ENCODE measurements around the gene UBE2M. TPM values are rescaled to one million over a fixed set of nuclear protein-coding genes. Genes with fewer than 3 reads are reported as not detected.
"Not testable (repeated sequence)": the region's sequence is repeated elsewhere in the genome, so short reads cannot be mapped to it uniquely, and the experiment has no call there.

The UBE2M gene
- total RNA-seq (2014; rRNA removed; shearing (Covaris generic)) = 62.8 and 72.0 TPM in 2 replicates

- Histone ChIP-seq H3K4me3 (peak within 1 kb of the TSS; percentile 62), H3K36me3 (peaks cover 9% of the 10 kb centered on the region), H3K4me1 (peaks cover 3% of the 10 kb centered on the region; the same call in 1 of the 2 replicates), H3K9me3 (replicated peaks) (no peaks in the 10 kb centered on the region), H3K27ac (peak within 1 kb of the TSS; percentile 84), H3K27me3 (no peaks in the 10 kb centered on the region)
- peak; percentile 48 to 60 for DNase-seq
These were observed at the start of gene UBE2M for GRCh38 chr19:58558066-58558622. UBE2M (minus strand) TSS chr19:58558611; CDS start chr19:58558381, 230 bp downstream.

- not testable (repeated sequence) for H3K36me3 ChIP-seq; H3K27me3 ChIP-seq; H3K27ac ChIP-seq; DNase-seq; H3K4me1 ChIP-seq; H3K4me3 ChIP-seq; H3K9me3 ChIP-seq (replicated peaks)
These were observed 48.8 kb upstream of the UBE2M start for GRCh38 chr19:58607213-58607612.

- H3K4me3 ChIP-seq; H3K9me3 ChIP-seq (replicated peaks); H3K4me1 ChIP-seq; DNase-seq; H3K27ac ChIP-seq; H3K27me3 ChIP-seq; H3K36me3 ChIP-seq: not testable (repeated sequence)
These were observed 48.0 kb upstream of the UBE2M start for GRCh38 chr19:58606251-58606896.

DNA sequence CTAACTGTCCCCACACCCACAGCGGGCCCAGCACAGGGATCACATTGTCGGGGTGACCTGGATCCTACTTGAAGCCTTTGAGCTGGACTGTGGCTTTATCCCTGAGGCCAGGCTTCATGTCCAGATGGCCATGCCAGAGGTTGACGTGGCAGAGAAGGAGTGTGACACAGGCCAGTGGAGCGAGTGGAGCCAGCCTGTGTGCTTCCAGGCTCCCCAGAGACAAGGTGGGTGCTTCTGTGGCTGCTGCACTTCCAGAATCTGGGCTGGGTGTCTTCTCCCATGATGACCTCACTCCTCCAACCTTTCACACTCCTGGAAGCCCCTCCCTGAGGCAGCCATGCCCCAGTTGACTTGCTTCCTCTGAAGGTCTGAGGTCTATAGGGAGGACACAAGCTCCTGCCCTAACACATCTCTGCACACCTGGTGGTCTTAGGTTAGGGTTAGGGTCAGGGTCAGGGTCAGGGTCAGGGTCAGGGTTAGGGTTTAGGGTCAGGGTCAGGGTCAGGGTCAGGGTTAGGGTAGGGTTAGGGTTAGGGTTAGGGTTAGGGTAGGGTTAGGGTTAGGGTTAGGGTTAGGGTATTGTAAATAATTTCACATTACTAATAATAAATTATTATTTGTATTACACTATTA lies 27.8 kb upstream of the UBE2M start:
- H3K9me3 ChIP-seq (replicated peaks) = no peaks in the 10 kb centered on the region
- no peak overlapping the region for H3K4me3 ChIP-seq
- H3K27me3 ChIP-seq = no peaks in the 10 kb centered on the region
- H3K36me3 ChIP-seq = no peaks in the 10 kb centered on the region
- no peak overlapping the region for H3K27ac ChIP-seq
- H3K4me1 ChIP-seq = no peaks in the 10 kb centered on the region
- no peak for DNase-seq

DNA sequence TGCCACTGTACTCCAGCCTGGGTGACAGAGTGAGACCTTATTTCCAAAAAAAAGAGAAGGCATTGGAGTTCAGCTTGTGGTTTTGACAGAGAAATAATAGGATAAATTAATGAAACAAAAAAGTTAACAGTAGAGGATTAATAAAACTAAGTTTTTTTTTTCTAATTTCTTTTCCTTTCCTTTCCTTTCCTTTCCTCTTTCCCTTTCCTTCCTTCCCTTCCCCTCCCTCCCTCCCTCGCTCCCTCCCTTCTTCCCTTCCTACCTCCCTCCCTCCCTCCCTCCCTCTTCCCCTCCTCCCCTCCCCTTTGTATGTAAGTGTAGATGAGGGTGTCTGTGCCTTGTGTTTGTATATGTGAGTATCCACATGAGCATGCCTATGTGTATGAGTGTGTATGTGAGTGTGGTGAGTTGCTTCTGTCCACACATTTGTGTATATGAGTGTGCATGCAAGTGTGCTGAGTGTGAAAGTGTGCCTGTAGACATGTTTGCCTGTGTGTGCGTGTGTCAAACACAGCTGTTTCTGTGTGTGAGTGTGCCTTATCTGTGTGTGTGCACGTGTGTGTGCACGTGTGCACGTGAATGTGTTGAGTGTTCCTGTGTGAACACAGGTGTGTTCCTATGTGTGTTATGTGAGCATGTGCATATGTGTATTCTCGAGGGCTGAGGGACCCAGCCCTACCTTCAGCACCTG lies 27.2 kb upstream of the UBE2M start:
- Histone ChIP-seq H3K27ac (no peak overlapping the region), H3K36me3 (no peaks in the 10 kb centered on the region), H3K9me3 (replicated peaks) (no peaks in the 10 kb centered on the region), H3K4me1 (no peaks in the 10 kb centered on the region), H3K27me3 (no peaks in the 10 kb centered on the region), H3K4me3 (no peak overlapping the region)
- DNase-seq = no peak

DNA sequence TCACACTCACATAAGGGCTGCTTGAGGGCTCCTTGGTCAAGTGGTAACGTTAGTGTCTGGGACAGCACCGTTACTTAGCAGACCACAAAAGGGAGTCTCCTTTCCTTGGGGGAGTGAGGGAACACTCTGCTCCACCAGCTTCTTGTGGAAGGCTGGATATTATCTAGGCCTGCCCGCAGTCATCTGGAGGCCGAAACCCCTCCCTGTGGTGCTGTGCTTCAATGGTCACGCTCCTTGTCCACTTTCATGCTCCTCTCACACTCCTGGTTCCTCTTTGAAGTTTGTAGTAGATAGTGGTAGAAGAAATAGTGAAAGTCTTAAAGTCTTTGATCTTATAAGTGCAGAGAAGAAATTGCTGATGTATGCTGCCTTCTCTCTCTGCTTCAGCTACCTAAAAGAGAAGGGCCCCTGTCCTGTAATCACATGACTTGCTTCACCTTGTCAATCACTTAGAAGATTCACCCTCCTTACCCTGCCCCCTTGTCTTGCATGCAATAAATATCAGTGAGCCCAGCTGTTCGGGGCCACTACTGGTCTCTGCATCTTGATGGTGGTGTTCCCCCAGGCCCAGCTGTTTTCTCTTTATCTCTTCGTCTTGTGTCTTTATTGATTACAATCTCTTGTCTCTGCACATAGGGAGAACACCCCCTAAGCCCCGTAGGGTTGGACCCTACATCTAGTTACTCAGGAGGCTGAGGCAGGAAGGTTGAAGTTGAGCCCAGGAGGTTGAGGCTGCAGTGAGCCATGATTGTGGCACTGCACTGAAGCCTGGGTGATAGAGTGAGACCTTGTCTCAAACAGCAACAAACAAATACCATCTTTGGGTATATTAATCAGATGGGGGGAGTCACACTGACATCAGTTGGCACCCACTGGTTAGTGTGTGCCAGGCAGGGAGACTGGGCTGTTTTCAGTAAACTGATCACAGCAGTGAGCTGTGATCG lies 26.4 kb upstream of the UBE2M start:
- no peak for DNase-seq
- Histone ChIP-seq H3K4me1 (no peaks in the 10 kb centered on the region), H3K36me3 (no peaks in the 10 kb centered on the region), H3K4me3 (no peak overlapping the region), H3K27ac (no peak overlapping the region), H3K27me3 (no peaks in the 10 kb centered on the region), H3K9me3 (replicated peaks) (no peaks in the 10 kb centered on the region)

DNA sequence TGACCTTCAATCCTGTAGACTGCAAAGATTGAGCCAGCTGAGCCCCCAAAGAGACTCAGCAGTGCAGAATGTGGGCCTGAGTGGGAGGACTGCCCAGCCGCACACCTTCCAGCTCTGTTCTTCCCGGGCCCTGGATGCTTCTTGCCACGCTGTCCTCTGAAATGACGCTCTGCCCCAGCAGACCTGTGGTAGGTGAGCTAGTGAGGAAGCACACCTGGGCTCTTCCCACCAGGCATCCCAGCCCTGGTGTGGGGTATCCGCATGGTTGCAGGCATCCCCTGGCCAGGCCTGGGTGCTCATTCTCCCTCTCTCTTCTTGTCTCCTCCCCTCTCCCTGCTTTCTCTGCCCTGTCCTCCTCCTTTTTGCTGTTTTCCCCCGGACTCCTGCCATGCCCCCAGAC lies 24.6 kb upstream of the UBE2M start:
- DNase-seq = no peak
- Histone ChIP-seq H3K9me3 (replicated peaks) (no peaks in the 10 kb centered on the region), H3K27me3 (no peaks in the 10 kb centered on the region)

DNA sequence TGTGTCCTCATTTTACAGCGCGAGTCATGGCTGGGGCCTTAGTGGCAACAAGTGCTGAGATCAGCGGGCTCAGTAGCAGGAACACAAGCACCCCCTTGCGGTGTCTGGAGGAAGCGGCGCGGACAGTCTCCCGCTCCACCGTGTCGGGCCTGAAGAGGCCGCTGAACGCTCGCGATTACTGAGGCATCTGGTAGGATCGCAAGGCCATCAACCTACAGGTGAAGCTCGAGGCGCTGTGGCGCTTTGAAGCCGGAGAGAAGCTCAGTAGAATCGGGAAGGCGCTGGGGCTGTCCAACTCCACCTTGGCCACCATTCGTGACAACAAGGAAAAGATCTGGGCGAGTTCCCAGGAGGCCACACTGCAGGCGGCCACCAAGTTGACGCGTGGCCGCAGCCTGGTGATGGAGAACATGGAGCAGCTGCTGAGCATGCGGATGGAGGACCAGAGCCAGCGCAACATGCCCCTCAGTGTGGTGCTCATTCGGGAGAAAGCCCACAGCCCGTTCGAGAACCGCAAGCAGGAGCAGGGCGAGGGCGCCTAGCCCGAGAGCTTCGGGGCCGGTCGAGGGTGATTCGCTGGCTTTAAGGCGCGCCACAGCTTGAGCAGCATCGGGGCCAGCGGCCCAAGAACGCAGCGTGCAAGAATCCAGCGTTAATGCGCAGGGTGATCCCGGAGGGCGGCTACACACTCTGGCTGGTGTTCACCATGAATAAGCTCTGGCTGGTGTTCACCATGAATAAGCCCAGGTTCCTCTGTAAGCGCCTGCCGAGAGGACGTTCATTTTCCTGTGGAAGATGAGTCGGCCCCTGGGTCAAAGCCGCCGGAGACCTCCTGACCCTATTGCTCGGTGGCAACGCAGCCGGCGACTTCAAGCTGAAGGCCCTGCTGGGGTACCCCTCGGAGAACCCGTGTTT lies 23.1 kb upstream of the UBE2M start:
- Histone ChIP-seq H3K4me3 (no peak overlapping the region), H3K9me3 (replicated peaks) (no peaks in the 10 kb centered on the region), H3K36me3 (no peaks in the 10 kb centered on the region), H3K27ac (no peak overlapping the region), H3K27me3 (no peaks in the 10 kb centered on the region), H3K4me1 (no peaks in the 10 kb centered on the region)
- DNase-seq = no peak

More for the DNA sequence above, 24.6 kb upstream of the UBE2M start:
- Histone ChIP-seq H3K27ac (no peak overlapping the region), H3K4me3 (no peak overlapping the region), H3K36me3 (no peaks in the 10 kb centered on the region), H3K4me1 (no peaks in the 10 kb centered on the region)

- Histone ChIP-seq H3K9me3 (replicated peaks) (no peaks in the 10 kb centered on the region), H3K27me3 (no peaks in the 10 kb centered on the region), H3K36me3 (no peaks in the 10 kb centered on the region), H3K27ac (no peak overlapping the region), H3K4me1 (0 out of 2 replicates have a peak, but pooled peaks cover under 1% of the 10 kb centered on the region), H3K4me3 (no peak overlapping the region)
- DNase-seq = no peak
These were observed 21.2 kb upstream of the UBE2M start for GRCh38 chr19:58579473-58580142.

DNA sequence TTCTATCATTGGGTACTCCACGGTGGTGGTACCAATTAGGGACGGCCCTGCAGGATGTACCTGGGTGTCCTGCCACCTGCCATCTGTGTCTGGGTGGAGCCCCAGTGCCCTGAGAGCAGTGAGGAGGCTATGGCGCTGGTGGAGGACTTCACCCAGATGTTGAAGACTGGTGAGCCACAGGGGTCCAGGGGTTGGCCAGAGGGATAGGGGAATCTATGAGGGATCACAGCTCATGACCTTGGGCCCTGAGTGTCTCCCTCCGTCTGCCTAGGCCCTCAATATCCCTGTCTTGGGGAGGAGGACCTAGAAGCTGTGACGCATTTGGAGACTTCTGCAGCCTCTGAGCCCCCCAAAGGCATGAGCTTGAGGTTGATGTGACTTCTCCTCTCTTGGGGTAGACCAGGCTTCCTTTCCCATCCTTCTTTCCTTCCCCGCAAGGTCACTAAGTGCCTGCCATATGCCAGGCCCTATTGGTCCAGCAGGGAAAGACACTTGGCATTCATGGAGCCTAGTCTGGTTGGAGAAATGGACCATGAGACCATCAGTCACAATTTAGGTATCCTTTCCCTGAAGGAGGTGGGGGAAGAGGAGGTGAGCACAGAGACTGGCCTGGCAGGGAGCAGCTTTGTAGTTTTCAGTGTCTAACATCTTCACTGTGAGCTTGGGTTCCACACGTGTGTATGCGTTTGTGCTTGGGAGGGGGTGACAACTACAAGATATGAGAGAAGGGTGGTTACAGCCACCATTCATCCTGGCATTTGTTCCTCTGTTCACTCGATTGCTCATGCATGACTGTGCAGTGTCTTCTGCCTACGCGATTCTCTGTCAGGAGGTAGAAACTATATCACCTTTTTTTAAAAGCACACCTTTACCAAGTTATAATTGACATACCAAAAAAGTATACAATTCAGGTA lies 19.9 kb upstream of the UBE2M start:
- 0 out of 2 replicates have a peak, but pooled peaks cover 3% of the 10 kb centered on the region for H3K4me1 ChIP-seq
- no peaks in the 10 kb centered on the region for H3K9me3 ChIP-seq (replicated peaks)
- no peaks in the 10 kb centered on the region for H3K27me3 ChIP-seq
- H3K4me3 ChIP-seq = no peak overlapping the region
- DNase-seq = no peak
- no peak overlapping the region for H3K27ac ChIP-seq
- H3K36me3 ChIP-seq = no peaks in the 10 kb centered on the region

- H3K27me3 ChIP-seq; H3K9me3 ChIP-seq (replicated peaks); H3K4me1 ChIP-seq; DNase-seq; H3K27ac ChIP-seq; H3K36me3 ChIP-seq; H3K4me3 ChIP-seq: not testable (repeated sequence)
These were observed 19.2 kb upstream of the UBE2M start for GRCh38 chr19:58577581-58577980.

All from SJCRH30 (cell line).